ENCODE results near the gene HOXA5. TPM values are rescaled to one million over a fixed set of nuclear protein-coding genes. Genes with fewer than 3 reads are reported as not detected.

The HOXA5 gene
- total and polyA plus RNA-seq, 2 of the 8 experiments (the other 6 are each of a cell fraction or from before 2014, with no cell fraction given): not detected

DNA sequence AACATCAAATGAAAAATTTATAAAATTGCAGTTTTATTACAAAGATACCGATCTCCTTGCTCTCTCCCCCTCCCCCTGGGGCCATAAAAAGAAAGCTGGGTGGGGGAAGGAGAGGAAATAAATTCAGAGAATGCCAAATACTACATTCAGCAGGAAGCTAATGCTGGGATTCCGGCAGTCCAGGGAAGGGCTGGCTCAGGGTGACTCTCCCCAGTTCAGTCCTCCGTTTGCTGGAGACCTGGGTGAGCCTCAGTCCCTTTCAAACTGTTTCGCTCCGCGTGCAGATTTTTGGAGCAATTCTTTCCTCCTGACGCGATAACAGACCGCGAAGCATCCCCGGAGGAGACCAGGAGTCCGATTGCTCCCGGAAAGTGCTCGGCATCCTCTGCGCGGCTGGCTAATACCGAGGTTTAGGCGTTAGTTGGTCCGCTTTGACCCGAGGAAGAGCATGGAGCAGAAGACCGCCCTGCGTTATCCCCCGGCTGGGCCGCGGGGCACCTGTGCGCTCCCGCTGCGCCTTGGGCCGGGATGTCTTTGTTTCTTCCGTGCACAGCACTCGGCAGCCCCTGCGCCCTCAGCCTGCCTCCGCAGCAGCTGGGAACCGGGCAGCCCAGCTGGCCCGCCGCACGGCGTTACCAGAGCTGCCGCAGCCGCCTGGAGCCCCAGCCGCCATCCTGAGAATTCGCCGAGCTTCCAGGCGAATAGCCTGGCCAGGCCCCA lies 37.1 kb downstream of the HOXA5 start (continued):
- no peak for TF ChIP-seq EGR1 (IDR thresholded peaks at IDR 0.05; ENCODE audit: borderline replicate concordance, low read depth, low read length)
- TF ChIP-seq, protein P1, sequence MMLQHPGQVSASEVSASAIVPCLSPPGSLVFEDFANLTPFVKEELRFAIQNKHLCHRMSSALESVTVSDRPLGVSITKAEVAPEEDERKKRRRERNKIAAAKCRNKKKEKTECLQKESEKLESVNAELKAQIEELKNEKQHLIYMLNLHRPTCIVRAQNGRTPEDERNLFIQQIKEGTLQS (IDR thresholded peaks at IDR 0.05; ENCODE audit: insufficient read depth, low read depth, low read length): no peak
- no peak for TF ChIP-seq POLR2AphosphoS5 (IDR thresholded peaks at IDR 0.05; ENCODE audit: low read depth, low read length)
- TF ChIP-seq NANOG (IDR thresholded peaks at IDR 0.05; ENCODE audit: insufficient read depth, low read depth, low read length, poor library complexity, severe bottlenecking): no peak
